Immature natural killer cell (primary cell): ENCODE measurements around the gene PFKFB2. TPM values are rescaled to one million over a fixed set of nuclear protein-coding genes. Genes with fewer than 3 reads are reported as not detected.

Experiments
- DNase-seq, 3 donors: peaks; one replicate each; pipeline ENCODE4 v3.0.0; 2022; ENCODE audit warnings: mixed read lengths in 1 of 3
- H3K27ac Mint-ChIP-seq, 6 donors: one replicate each; pipeline ENCODE4 v1.8.0; 2020; ENCODE audit warnings: mixed read lengths in 6 of 6, mild to moderate bottlenecking in 5 of 6, inconsistent platforms in 4 of 6, moderate library complexity in 3 of 6
- H3K27me3 Mint-ChIP-seq, 3 donors: one replicate each; pipeline ENCODE4 v1.8.0; 2020 to 2021; ENCODE audit warnings: low read depth in 3 of 3, mild to moderate bottlenecking in 3 of 3, mixed read lengths in 3 of 3, moderate library complexity in 3 of 3, inconsistent platforms in 1 of 3
- H3K36me3 Mint-ChIP-seq, 3 donors: one replicate each; pipeline ENCODE4 v1.8.0; 2020; ENCODE audit warnings: mixed read lengths in 3 of 3, inconsistent platforms in 2 of 3, mild to moderate bottlenecking in 2 of 3
- H3K4me1 Mint-ChIP-seq, 2 donors: one replicate each; pipeline ENCODE4 v1.8.0; 2020; ENCODE audit warnings: inconsistent platforms in 2 of 2, mild to moderate bottlenecking in 2 of 2, mixed read lengths in 2 of 2, moderate library complexity in 1 of 2
- H3K4me3 Mint-ChIP-seq, 5 donors: one replicate each; pipeline ENCODE4 v1.8.0; 2020; ENCODE audit warnings: mild to moderate bottlenecking in 5 of 5, mixed read lengths in 5 of 5, inconsistent platforms in 3 of 5, moderate library complexity in 3 of 5
- H3K9me3 Mint-ChIP-seq, 6 donors: one replicate each; pipeline ENCODE4 v1.8.0; 2020; ENCODE audit warnings: mild to moderate bottlenecking in 6 of 6, mixed read lengths in 6 of 6, inconsistent platforms in 4 of 6, moderate library complexity in 3 of 6
- polyA plus RNA-seq, 3 donors: library from polyadenylated mRNA; unstranded; fragments of 300-500 nt; fragmentation: Illumina TruSeq; gene quantifications; one replicate each; pipeline ENCODE4 v1.2.3, GENCODE V29; 2021

Gene PFKFB2
- polyA plus RNA-seq, 3 donors from 2014 or later: 0.94 to 1.8 (median 1.4) TPM

- Mint-ChIP-seq H3K36me3 (peaks cover 12 to 25% (median 17%) of the 10 kb centered on the region in 3 donors), H3K27ac (peak overlapping the region; percentile 29 to 90 (median 72)), H3K4me1 (peaks cover 17 to 37% of the 10 kb centered on the region in 2 donors), H3K9me3 (peaks cover 0 to 3% (median 0%) of the 10 kb centered on the region in 6 donors), H3K4me3 (peak overlapping the region; percentile 21 to 80 (median 50)), H3K27me3 (peaks cover 0 to 6% (median 3%) of the 10 kb centered on the region in 3 donors)
- peak; percentile 40 to 48 (median 43) for DNase-seq
Observed at GRCh38 chr1:207070811-207071210, 17.7 kb downstream of the PFKFB2 start.

DNA sequence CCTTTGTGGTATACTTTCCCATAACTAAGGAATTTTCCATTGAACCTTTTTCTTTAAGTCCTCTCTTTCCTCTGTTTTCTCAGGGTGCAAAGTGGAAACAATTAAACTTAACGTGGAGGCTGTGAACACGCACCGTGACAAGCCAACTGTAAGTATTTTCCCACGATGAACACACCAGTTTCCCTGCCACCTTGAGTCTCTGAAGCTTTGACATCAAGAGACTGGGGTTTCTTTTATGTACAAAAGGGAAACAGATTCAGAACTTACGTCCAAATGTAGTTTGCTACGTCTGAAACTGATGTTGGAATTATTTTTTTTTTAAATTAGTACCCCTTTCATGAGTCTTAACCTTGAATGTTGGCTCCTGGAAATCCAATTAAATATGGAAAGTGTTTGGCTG lies 18.4 kb downstream of the PFKFB2 start:
- peaks cover 0 to 3% (median 0%) of the 10 kb centered on the region in 6 donors for H3K9me3 Mint-ChIP-seq
- no peak for DNase-seq
- H3K4me3 Mint-ChIP-seq: peak overlapping the region in 3 of 5 donors; percentile 35 to 80 (median 70)
- H3K36me3 Mint-ChIP-seq: peaks cover 12 to 25% (median 17%) of the 10 kb centered on the region in 3 donors
- peaks cover 17 to 37% of the 10 kb centered on the region in 2 donors for H3K4me1 Mint-ChIP-seq
- peaks cover 0 to 6% (median 3%) of the 10 kb centered on the region in 3 donors for H3K27me3 Mint-ChIP-seq
- peak overlapping the region in 1 of 6 donors; percentile 72 for H3K27ac Mint-ChIP-seq

DNA sequence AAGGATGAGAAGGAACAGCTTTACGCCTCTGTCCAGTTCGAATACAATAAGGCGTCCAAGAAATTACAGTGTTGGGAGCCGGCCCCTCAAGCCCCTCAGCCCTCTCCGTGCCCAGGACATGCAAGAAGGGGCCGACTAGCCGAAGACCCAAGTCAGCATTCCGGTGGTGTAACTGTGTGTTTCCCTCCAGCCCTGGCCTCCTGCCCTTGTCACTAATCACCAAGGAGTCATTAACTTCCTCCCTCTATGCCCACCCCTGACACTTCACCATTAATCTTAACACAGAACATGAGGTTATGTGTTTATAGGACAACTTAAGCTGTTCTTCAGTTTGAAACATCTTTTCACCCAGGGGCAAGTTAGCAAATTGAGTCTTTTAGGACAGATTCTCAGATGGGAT lies 19.2 kb downstream of the PFKFB2 start:
- Mint-ChIP-seq H3K4me1 (peaks cover 17 to 37% of the 10 kb centered on the region in 2 donors), H3K27me3 (peaks cover 0 to 6% (median 3%) of the 10 kb centered on the region in 3 donors), H3K36me3 (peaks cover 10 to 25% (median 14%) of the 10 kb centered on the region in 3 donors), H3K4me3 (no peak overlapping the region), H3K9me3 (peaks cover 0 to 3% (median 0%) of the 10 kb centered on the region in 6 donors), H3K27ac (no peak overlapping the region)
- DNase-seq: no peak

- Mint-ChIP-seq H3K27me3 (peaks cover 0 to 6% (median 0%) of the 10 kb centered on the region in 3 donors), H3K4me3 (no peak overlapping the region), H3K27ac (no peak overlapping the region), H3K9me3 (peaks cover 0 to 3% (median 0%) of the 10 kb centered on the region in 6 donors), H3K4me1 (peaks cover 16 to 32% of the 10 kb centered on the region in 2 donors), H3K36me3 (peaks cover 7 to 21% (median 8%) of the 10 kb centered on the region in 3 donors)
- DNase-seq: no peak
Observed at GRCh38 chr1:207073906-207074820, 21.1 kb downstream of the PFKFB2 start.

DNA sequence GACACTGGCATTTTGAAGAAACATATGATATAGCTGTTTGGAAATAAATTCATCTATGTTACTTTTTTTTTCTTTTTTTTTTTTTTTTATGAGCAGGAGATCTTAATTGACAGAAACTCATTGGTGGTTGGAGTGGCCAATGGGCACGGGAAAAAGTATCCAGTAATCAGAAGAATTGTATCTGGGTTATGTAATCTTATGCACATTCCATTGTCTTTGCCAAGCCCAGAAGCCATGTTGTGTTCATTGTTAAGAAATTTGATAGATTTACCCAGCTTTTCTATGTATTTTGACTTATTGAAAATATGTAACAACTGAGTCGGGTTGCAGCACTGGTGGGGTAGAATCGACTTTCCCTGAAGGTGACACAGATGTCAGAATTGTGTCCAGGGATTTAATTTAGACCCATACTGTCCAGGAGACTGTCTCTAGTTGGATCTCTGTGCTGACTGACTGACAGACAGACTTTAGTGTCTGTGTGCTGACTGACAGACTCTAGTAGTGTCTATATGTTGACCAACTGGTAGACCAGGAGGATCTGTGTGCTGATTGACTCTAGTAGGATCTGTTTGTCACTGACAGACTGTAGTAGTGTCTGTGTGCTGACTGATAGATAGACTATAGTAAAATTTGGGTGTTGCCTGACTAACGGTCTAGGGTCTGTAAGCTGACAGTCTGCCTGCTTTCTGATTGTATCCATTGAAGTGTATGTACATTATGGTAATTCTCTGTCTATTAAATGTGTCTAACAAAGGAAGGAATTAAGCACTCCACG lies 23.3 kb downstream of the PFKFB2 start:
- H3K4me3 Mint-ChIP-seq: no peak overlapping the region
- peaks cover 5 to 13% of the 10 kb centered on the region in 2 donors for H3K4me1 Mint-ChIP-seq
- DNase-seq: no peak
- H3K27me3 Mint-ChIP-seq: peaks cover 0 to 6% (median 0%) of the 10 kb centered on the region in 3 donors
- H3K9me3 Mint-ChIP-seq: no peaks in the 10 kb centered on the region
- H3K36me3 Mint-ChIP-seq: peaks cover 0 to 15% (median 8%) of the 10 kb centered on the region in 3 donors
- no peak overlapping the region for H3K27ac Mint-ChIP-seq

DNA sequence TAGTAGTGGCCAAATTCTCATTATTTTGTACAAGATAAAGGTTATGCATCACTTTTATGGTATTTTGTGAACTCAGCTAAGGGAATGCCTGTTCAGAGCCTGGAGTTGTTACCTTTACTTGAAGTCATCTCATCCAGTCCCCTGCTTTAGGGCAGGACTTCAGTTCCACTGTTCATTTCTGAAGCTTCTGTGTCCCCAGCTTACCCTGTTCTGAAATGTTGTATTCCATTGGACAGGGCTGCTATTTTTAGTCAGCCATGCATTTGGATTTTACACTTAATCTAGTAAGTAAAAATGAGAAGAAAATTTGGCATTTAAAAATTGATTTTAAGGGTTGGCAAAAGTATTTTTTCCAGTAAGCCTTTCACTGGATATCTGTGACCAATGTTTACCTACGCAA lies 23.9 kb downstream of the PFKFB2 start:
- peaks cover 0 to 15% (median 8%) of the 10 kb centered on the region in 3 donors for H3K36me3 Mint-ChIP-seq
- DNase-seq: no peak
- H3K27me3 Mint-ChIP-seq: peaks cover 0 to 6% (median 0%) of the 10 kb centered on the region in 3 donors
- no peaks in the 10 kb centered on the region for H3K9me3 Mint-ChIP-seq
- H3K27ac Mint-ChIP-seq: no peak overlapping the region
- H3K4me3 Mint-ChIP-seq: no peak overlapping the region
- peaks cover under 1 to 7% of the 10 kb centered on the region in 2 donors for H3K4me1 Mint-ChIP-seq

- Mint-ChIP-seq H3K27me3 (peaks cover 0 to 6% (median 0%) of the 10 kb centered on the region in 3 donors), H3K4me1 (no peaks in the 10 kb centered on the region), H3K36me3 (peaks cover 0 to 15% (median 7%) of the 10 kb centered on the region in 3 donors), H3K4me3 (no peak overlapping the region), H3K9me3 (no peaks in the 10 kb centered on the region), H3K27ac (no peak overlapping the region)
- peak; percentile 59 to 65 (median 62) for DNase-seq
Observed at GRCh38 chr1:207077470-207078377, 24.6 kb downstream of the PFKFB2 start.

DNA sequence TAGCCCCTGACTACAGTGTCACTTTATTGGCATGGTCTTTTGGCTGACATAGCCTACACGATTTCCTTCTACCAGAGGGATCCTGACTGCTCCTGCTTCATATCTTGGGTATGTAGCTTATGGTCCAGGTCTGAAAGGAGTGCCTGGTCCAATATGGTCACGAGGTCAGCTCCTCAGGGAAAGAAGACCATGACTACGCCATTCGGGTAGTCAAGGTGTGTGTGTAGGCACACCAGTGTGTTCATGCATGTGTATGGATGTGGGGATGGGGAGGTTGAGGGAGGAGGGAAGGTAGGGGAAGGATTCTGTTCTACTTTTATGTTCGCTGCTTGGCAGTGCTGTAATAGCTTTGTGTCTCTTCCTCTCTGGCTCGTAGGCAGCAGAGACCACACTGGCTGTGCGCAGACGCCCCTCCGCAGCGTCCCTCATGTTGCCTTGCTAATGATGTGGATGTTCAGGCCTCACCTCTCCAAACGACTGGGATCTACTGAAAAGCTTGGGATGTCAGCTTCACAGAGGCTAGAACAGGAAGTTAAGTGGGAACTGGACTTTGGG lies 25.6 kb downstream of the PFKFB2 start:
- Mint-ChIP-seq H3K36me3 (peaks cover 0 to 10% (median 0%) of the 10 kb centered on the region in 3 donors), H3K4me3 (no peak overlapping the region), H3K9me3 (no peaks in the 10 kb centered on the region), H3K27ac (no peak overlapping the region), H3K27me3 (peaks cover 0 to 3% (median 0%) of the 10 kb centered on the region in 3 donors), H3K4me1 (no peaks in the 10 kb centered on the region)
- DNase-seq: no peak

GRCh38 chr1:207079706-207080241 lies 26.7 kb downstream of the PFKFB2 start:
- Mint-ChIP-seq H3K4me1 (peaks cover 3 to 4% of the 10 kb centered on the region in 2 donors), H3K27me3 (peaks cover 0 to 5% (median 0%) of the 10 kb centered on the region in 3 donors), H3K27ac (no peak overlapping the region), H3K9me3 (no peaks in the 10 kb centered on the region), H3K4me3 (no peak overlapping the region), H3K36me3 (peaks cover 0 to 5% (median 0%) of the 10 kb centered on the region in 3 donors)
- no peak for DNase-seq

DNA sequence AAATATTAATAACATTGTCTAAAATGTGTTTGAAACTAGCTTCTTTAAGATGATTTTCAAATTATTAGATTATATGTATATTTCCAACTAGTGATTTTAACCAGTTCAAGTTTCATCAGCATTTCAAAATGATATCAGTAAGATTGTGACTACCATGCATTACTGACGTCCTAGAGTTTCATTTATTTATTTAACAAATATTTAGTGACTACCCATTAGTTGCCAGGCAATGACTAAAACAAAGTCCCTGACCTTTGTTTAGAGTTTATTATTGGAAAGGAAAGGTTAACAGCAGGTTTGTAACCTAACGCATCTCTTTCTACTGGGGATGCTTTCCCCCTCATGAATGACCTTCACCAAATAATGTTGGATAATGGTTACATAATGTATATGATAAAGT lies 28.0 kb downstream of the PFKFB2 start:
- H3K4me3 Mint-ChIP-seq: no peak overlapping the region

DNA sequence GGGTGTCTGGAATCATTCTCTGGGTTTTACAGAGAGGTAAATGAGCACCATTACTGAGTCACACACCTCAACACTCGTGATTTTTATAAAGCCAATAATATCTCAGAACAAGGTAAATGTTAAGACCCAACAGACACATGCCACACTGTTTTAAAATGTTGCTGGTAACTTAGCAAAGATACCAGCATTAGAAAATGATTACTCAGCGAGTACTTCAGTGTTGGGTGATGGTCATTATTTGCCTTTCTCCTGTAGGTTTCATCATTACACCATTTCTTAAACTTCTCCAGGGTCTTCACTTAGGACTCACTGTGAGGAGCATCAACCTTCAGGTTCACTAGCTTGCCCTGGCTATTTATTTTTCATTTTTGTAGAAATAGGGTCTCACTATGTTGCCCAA lies 28.7 kb downstream of the PFKFB2 start:
- Mint-ChIP-seq H3K4me3 (no peak overlapping the region), H3K4me1 (peaks cover 5 to 7% of the 10 kb centered on the region in 2 donors), H3K27ac (no peak overlapping the region), H3K27me3 (peaks cover 0 to 8% (median 0%) of the 10 kb centered on the region in 3 donors), H3K9me3 (no peaks in the 10 kb centered on the region), H3K36me3 (peaks cover 0 to 5% (median 0%) of the 10 kb centered on the region in 3 donors)
- no peak for DNase-seq

More for the DNA sequence above, 28.0 kb downstream of the PFKFB2 start:
- Mint-ChIP-seq H3K36me3 (peaks cover 0 to 5% (median 0%) of the 10 kb centered on the region in 3 donors), H3K4me1 (peaks cover 5 to 7% of the 10 kb centered on the region in 2 donors), H3K9me3 (no peaks in the 10 kb centered on the region), H3K27me3 (peaks cover 0 to 6% (median 0%) of the 10 kb centered on the region in 3 donors), H3K27ac (no peak overlapping the region)
- no peak for DNase-seq

GRCh38 chr1:207084232-207084631 lies 31.2 kb downstream of the PFKFB2 start:
- H3K4me1 Mint-ChIP-seq: peaks cover 5 to 10% of the 10 kb centered on the region in 2 donors
- no peaks in the 10 kb centered on the region for H3K9me3 Mint-ChIP-seq
- DNase-seq: no peak
- no peak overlapping the region for H3K27ac Mint-ChIP-seq
- H3K36me3 Mint-ChIP-seq: no peaks in the 10 kb centered on the region
- H3K27me3 Mint-ChIP-seq: peaks cover 2 to 8% (median 2%) of the 10 kb centered on the region in 3 donors
- H3K4me3 Mint-ChIP-seq: no peak overlapping the region
